IMR-90 (cell line): ENCODE measurements around the gene NPTX2.

Source experiments
- CEBPB ChIP-seq: IDR thresholded peaks from 2 replicates; pipeline ENCODE4 v1.6.1; 2012; ENCODE audit warnings: low read depth, low read length, improper control_type of control experiment
- CTCF ChIP-seq: conservative IDR thresholded peaks from 2 replicates; pipeline ENCODE4 v1.5.1; 2012; ENCODE audit warnings: mild to moderate bottlenecking, low read depth, low read length, improper control_type of control experiment
- ELK1 ChIP-seq: fragments of 150-350 bp; IDR thresholded peaks from 2 replicates; pipeline ENCODE4 v1.6.1; 2016; ENCODE audit warnings: low read depth, mild to moderate bottlenecking, low read length, moderate library complexity, borderline replicate concordance
- FOS ChIP-seq: fragments of 150-350 bp; IDR thresholded peaks from 2 replicates; pipeline ENCODE4 v1.6.1; 2016; ENCODE audit warnings: low read depth, low read length
- POLR2A ChIP-seq: IDR thresholded peaks from 2 replicates; pipeline ENCODE4 v1.6.1; 2012; ENCODE audit warnings: mild to moderate bottlenecking, low read depth, low read length
- RFX5 ChIP-seq: IDR thresholded peaks from 2 replicates; pipeline ENCODE4 v1.8.0; 2012; ENCODE audit warnings: low read depth, mild to moderate bottlenecking, low read length, moderate library complexity
- USF2 ChIP-seq: fragments of 150-350 bp; IDR thresholded peaks from 2 replicates; pipeline ENCODE4 v1.6.1; 2017; ENCODE audit warnings: mild to moderate bottlenecking, antibody characterized with exemption, low read length, low read depth

GRCh38 chr7:98630770-98631169 is 13.7 kb downstream of the NPTX2 start:
- TF ChIP-seq RFX5 = no peak
- TF ChIP-seq FOS = no peak
- TF ChIP-seq CTCF = no peak
- no peak for TF ChIP-seq POLR2A
- TF ChIP-seq CEBPB = no peak
- TF ChIP-seq USF2 = no peak
- TF ChIP-seq ELK1 = no peak
